Activated T-cell treated with anti-CD3 and anti-CD28 coated beads for 4 hours (primary cell): Measurements from ENCODE around the gene ITCH.
A peak's percentile ranks its signal among the peaks of the same experiment; 100 is the strongest.
"Not testable (repeated sequence)": the region's sequence is repeated elsewhere in the genome, so short reads cannot be mapped to it uniquely, and the experiment has no call there.

Source experiments
- DNase-seq: peaks from one replicate; pipeline ENCODE4 v3.0.0-alpha.2; 2020

ITCH gene

GRCh38 chr20:34363062-34363464, at the start of gene ITCH:
TSS of gene ITCH (plus strand) at chr20:34363273. CDS start at chr20:34393812, 30,539 bp downstream.
- peak; percentile 88 for DNase-seq

- no peak for DNase-seq
These were observed 47.8 kb upstream of the ITCH start for GRCh38 chr20:34315236-34315635.

- no peak for DNase-seq
These were observed 46.8 kb upstream of the ITCH start for GRCh38 chr20:34316196-34316814.

- no peak for DNase-seq
These were observed 44.2 kb upstream of the ITCH start for GRCh38 chr20:34318609-34319443.

GRCh38 chr20:34320861-34321260, 42.2 kb upstream of the ITCH start:
- DNase-seq = no peak

- DNase-seq = no peak
These were observed 40.6 kb upstream of the ITCH start for GRCh38 chr20:34322267-34323105.

GRCh38 chr20:34324541-34324940, 38.5 kb upstream of the ITCH start:
- no peak for DNase-seq

- not testable (repeated sequence) for DNase-seq
These were observed 34.9 kb upstream of the ITCH start for GRCh38 chr20:34328207-34328606.

GRCh38 chr20:34328928-34329677, 34.0 kb upstream of the ITCH start:
- no peak for DNase-seq

GRCh38 chr20:34330861-34331544, 32.1 kb upstream of the ITCH start:
- not testable (repeated sequence) for DNase-seq

- no peak for DNase-seq
These were observed 31.2 kb upstream of the ITCH start for GRCh38 chr20:34331838-34332237.

GRCh38 chr20:34332262-34332920, 30.7 kb upstream of the ITCH start:
- no peak for DNase-seq

GRCh38 chr20:34333786-34334185, 29.3 kb upstream of the ITCH start:
- no peak for DNase-seq

- DNase-seq = no peak
These were observed 28.2 kb upstream of the ITCH start for GRCh38 chr20:34334654-34335407.

GRCh38 chr20:34337544-34337943, 25.5 kb upstream of the ITCH start:
- no peak for DNase-seq

GRCh38 chr20:34337982-34338726, 24.9 kb upstream of the ITCH start:
- DNase-seq = no peak

- DNase-seq = not testable (repeated sequence)
These were observed 22.3 kb upstream of the ITCH start for GRCh38 chr20:34340726-34341125.

- DNase-seq = not testable (repeated sequence)
These were observed 21.9 kb upstream of the ITCH start for GRCh38 chr20:34341199-34341598.

- no peak for DNase-seq
These were observed 19.4 kb upstream of the ITCH start for GRCh38 chr20:34343458-34344211.
